ENCODE measurements around the gene SGSM2. TPM values are rescaled to one million over a fixed set of nuclear protein-coding genes. Genes with fewer than 3 reads are reported as not detected.

Gene SGSM2
- 34.7 and 51.5 TPM in 2 replicates for total RNA-seq

GRCh38 chr17:2336852-2337543, at the start of gene SGSM2:
TSS of gene SGSM2 (plus strand) at chr17:2337501. CDS start at chr17:2337689, 188 bp downstream.

GRCh38 chr17:2303204-2304188, 33.8 kb upstream of the SGSM2 start, which contains the start of the genes SMG6 and SRR:
TSS of gene SMG6 (minus strand) at chr17:2303785. CDS start at chr17:2303720, 65 bp downstream.
TSS of gene SRR (plus strand) at chr17:2303950. CDS start at chr17:2315561, 11,611 bp downstream.

GRCh38 chr17:2336215-2336851, 968 bp upstream of the SGSM2 start, which contains the start of gene TSR1:
TSS of gene TSR1 (minus strand) at chr17:2336457. CDS start at chr17:2336427, 30 bp downstream.

GRCh38 chr17:2400877-2401425, 63.6 kb downstream of the SGSM2 start, which contains the start of gene MNT:
TSS of gene MNT (minus strand) at chr17:2401060. CDS start at chr17:2400712, 348 bp downstream.

Other genes with a start within 250 kb of the SGSM2 start
- gene SMG6, start 33.7 kb upstream of the SGSM2 start, total RNA-seq, result 32.0 and 33.2 TPM in 2 replicates
- 18.0 and 18.7 TPM in 2 replicates for gene SRR, start 33.6 kb upstream of the SGSM2 start, total RNA-seq
- 32.5 and 39.8 TPM in 2 replicates for gene TSR1, start 1.0 kb upstream of the SGSM2 start, total RNA-seq
- 7.4 and 11.8 TPM in 2 replicates for gene MNT, start 63.6 kb downstream of the SGSM2 start, total RNA-seq
- gene METTL16, start 174.4 kb downstream of the SGSM2 start, total RNA-seq, result 8.6 and 10.4 TPM in 2 replicates